GM12801 (cell line): ENCODE measurements around the gene PDXP.

ENCODE experiments used
- CTCF ChIP-seq: IDR thresholded peaks from one replicate; pipeline ENCODE4 v1.5.1; 2011; ENCODE audit warnings: control low read depth; ENCODE audit not compliant: insufficient read length; ENCODE audit errors: extremely low read depth

PDXP gene

DNA sequence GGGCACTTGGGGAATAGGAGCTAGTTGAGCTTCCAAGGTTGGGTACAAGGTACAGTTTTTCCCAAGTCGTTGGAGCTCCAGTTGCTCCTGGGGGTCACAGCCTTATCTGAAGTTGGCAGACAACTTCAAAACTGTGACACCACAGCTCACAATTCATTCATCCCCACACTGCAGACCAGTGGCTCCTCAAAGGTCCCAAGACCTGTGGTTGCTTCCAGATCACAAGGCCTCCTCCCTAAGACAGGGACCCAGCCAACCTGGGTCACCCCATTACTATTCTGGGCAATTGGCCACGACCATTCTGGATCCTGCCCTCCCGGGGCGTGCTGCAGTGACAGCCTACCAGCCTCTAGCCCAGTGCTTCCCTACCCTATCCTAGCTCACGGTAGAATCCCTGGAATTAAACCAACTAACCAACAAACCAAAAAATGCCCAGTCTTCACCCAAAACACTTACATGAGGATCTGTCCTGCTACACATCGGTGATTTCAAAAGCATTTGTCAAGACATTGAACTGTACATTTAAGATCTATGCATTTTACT is 862 bp upstream of the PDXP start:
- TF ChIP-seq CTCF, result no peak

GRCh38 chr22:37659066-37659896 is 758 bp downstream of the PDXP start:
- TF ChIP-seq CTCF, result no peak

- TF ChIP-seq CTCF, result no peak
These were observed 1.6 kb downstream of the PDXP start for GRCh38 chr22:37659897-37660708.

- no peak for TF ChIP-seq CTCF
These were observed 2.2 kb downstream of the PDXP start for GRCh38 chr22:37660709-37661045.

DNA sequence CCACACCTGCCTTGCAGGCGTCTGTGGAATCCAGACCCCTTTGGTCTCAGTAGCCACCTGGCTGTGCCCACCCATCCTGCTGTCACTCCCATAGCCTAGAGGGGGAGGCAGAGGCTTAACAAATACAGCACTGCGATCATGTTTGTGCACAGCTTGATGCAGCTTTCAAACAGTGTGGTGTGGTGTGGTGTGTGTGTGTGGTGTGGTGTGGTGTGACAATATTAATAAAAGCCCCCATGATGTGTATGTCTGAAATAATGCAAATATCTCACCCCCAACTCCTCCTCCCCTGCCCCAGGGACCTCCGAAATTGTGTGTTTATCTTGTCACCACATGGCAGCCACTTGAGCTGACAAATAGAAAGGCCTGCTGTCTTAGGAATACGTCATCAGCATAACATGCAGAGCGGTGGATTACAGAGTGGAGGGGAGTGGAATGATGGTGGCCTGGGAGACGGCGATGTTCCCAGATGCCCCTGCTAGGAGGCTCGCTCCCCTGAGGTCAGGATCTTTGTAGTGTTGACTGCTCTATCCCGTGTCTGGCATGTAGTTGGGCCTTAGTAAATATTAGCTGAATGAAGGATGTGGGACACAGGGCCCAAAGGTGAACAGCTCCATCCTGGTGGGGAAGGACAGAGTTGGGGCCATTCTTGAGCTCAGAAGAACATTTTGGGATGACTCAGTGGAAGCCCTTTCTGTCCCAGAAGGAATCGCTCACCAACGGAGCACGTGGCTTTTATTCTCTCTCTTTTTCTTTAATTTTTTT is 2.8 kb downstream of the PDXP start:
- no peak for TF ChIP-seq CTCF

GRCh38 chr22:37662039-37662438 is 3.5 kb downstream of the PDXP start:
- TF ChIP-seq CTCF, result no peak
